OCI-LY1 (cell line): Measurements from ENCODE around the gene KPNA3.
"Not testable (repeated sequence)": the region's sequence is repeated elsewhere in the genome, so short reads cannot be mapped to it uniquely, and the experiment has no call there.

Experiments
- H2AFZ ChIP-seq: fragments of 200-600 bp; sonication (generic), shearing (Covaris generic); 2 replicates; pipeline ENCODE4 v1.6.0; 2014; ENCODE audit warnings: antibody characterized with exemption, mild to moderate bottlenecking, low read length
- H3F3A ChIP-seq: fragments of 200-600 bp; sonication (generic), shearing (Covaris generic); 2 replicates; pipeline ENCODE4 v1.6.0; 2014; ENCODE audit warnings: mild to moderate bottlenecking, antibody characterized with exemption, low read length, moderate library complexity; ENCODE audit not compliant: insufficient read depth
- H3K27ac ChIP-seq: fragments of 200-600 bp; sonication (generic); 2 replicates; pipeline ENCODE4 v1.5.1; 2014; ENCODE audit warnings: low read length, mixed run types, mild to moderate bottlenecking, low read depth; ENCODE audit not compliant: poor library complexity, severe bottlenecking
- H3K27me3 ChIP-seq: fragments of 200-600 bp; sonication (generic); 2 replicates; pipeline ENCODE4 v1.6.0; 2014; ENCODE audit warnings: antibody characterized with exemption, mild to moderate bottlenecking, low read length, moderate library complexity; ENCODE audit not compliant: insufficient read depth
- H3K36me3 ChIP-seq: fragments of 200-600 bp; sonication (generic); 2 replicates; pipeline ENCODE4 v1.6.1; 2014; ENCODE audit warnings: mild to moderate bottlenecking, antibody characterized with exemption, low read length, moderate library complexity, mixed read lengths; ENCODE audit not compliant: insufficient read depth
- H3K4me1 ChIP-seq: fragments of 200-600 bp; sonication (generic); 2 replicates; pipeline ENCODE4 v1.5.1; 2014; ENCODE audit warnings: mild to moderate bottlenecking, low read length, moderate library complexity; ENCODE audit not compliant: insufficient read depth, severe bottlenecking
- H3K4me2 ChIP-seq: fragments of 200-600 bp; sonication (generic), shearing (Covaris generic); 2 replicates; pipeline ENCODE4 v1.6.1; 2014; ENCODE audit warnings: low read length
- H3K4me3 ChIP-seq: fragments of 200-600 bp; sonication (generic); 2 replicates; pipeline ENCODE4 v1.5.1; 2014; ENCODE audit warnings: low read length, low read depth, mild to moderate bottlenecking, mixed read lengths; ENCODE audit not compliant: poor library complexity, severe bottlenecking
- H3K79me2 ChIP-seq: fragments of 200-600 bp; shearing (Covaris generic); 2 replicates; pipeline ENCODE4 v1.6.1; 2016; ENCODE audit warnings: mixed run types, low read length, mixed read lengths; ENCODE audit not compliant: insufficient read depth
- H3K9ac ChIP-seq: fragments of 200-600 bp; sonication (generic), shearing (Covaris generic); 2 replicates; pipeline ENCODE4 v1.6.1; 2014; ENCODE audit warnings: mild to moderate bottlenecking, low read length, mixed read lengths
- H3K9me2 ChIP-seq: fragments of 200-600 bp; sonication (generic), shearing (Covaris generic); 2 replicates; pipeline ENCODE4 v1.6.1; 2014; ENCODE audit warnings: low read depth, mild to moderate bottlenecking, low read length, mixed read lengths
- H3K9me3 ChIP-seq: fragments of 200-600 bp; shearing (Covaris generic); 2 replicates; pipeline ENCODE4 v1.6.1; 2014; ENCODE audit warnings: low read length, mixed read lengths
- H4K20me1 ChIP-seq: fragments of 200-600 bp; sonication (generic), shearing (Covaris generic); 2 replicates; pipeline ENCODE4 v1.6.0; 2016; ENCODE audit warnings: mild to moderate bottlenecking, low read length; ENCODE audit not compliant: insufficient read depth
- EZH2 ChIP-seq: fragments of 200-600 bp; sonication (generic), shearing (Covaris generic); IDR thresholded peaks from 2 replicates; pipeline ENCODE4 v1.8.0; 2017; ENCODE audit warnings: borderline replicate concordance, mixed run types, mild to moderate bottlenecking, antibody characterized with exemption, low read length, moderate library complexity, mixed read lengths
- TF ChIP-seq, protein P1 (sequence below): fragments of 200-600 bp; sonication (generic), shearing (Covaris generic); IDR thresholded peaks from 2 replicates; pipeline ENCODE4 v1.5.1; 2017; ENCODE audit warnings: mild to moderate bottlenecking, antibody characterized with exemption, low read length, moderate library complexity, mixed read lengths

KPNA3 gene

DNA sequence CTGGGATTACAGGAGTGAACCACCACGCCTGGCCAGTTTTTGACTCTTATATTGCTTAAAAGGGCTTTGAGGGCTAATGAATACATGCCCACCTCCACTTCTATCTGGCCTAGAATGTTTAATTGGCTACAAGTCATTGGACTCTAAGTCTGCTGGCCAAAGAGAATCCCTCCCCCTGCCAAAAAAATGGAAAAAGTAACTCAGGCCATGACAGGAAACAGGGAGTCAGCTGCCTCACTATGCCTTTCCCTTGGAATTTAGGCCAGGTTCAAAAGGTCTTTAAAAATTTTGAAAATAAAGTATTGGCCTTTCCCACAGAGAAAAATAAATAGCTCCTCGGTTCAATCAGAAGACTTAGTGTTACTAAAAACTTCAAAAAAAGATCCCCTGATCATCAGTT is 34.9 kb upstream of the KPNA3 start:
- Histone ChIP-seq H3K9ac (no peak overlapping the region), H3K4me1 (no peaks in the 10 kb centered on the region), H2AFZ (no peak overlapping the region), H3F3A (no peaks in the 10 kb centered on the region), H3K27ac (no peak overlapping the region), H3K9me2 (no peaks in the 10 kb centered on the region), H3K79me2 (no peaks in the 10 kb centered on the region), H4K20me1 (no peaks in the 10 kb centered on the region), H3K4me3 (no peak overlapping the region), H3K9me3 (no peaks in the 10 kb centered on the region), H3K4me2 (no peak overlapping the region), H3K27me3 (no peaks in the 10 kb centered on the region), H3K36me3 (no peaks in the 10 kb centered on the region)
- TF ChIP-seq, protein P1, sequence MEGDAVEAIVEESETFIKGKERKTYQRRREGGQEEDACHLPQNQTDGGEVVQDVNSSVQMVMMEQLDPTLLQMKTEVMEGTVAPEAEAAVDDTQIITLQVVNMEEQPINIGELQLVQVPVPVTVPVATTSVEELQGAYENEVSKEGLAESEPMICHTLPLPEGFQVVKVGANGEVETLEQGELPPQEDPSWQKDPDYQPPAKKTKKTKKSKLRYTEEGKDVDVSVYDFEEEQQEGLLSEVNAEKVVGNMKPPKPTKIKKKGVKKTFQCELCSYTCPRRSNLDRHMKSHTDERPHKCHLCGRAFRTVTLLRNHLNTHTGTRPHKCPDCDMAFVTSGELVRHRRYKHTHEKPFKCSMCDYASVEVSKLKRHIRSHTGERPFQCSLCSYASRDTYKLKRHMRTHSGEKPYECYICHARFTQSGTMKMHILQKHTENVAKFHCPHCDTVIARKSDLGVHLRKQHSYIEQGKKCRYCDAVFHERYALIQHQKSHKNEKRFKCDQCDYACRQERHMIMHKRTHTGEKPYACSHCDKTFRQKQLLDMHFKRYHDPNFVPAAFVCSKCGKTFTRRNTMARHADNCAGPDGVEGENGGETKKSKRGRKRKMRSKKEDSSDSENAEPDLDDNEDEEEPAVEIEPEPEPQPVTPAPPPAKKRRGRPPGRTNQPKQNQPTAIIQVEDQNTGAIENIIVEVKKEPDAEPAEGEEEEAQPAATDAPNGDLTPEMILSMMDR = no peak

DNA sequence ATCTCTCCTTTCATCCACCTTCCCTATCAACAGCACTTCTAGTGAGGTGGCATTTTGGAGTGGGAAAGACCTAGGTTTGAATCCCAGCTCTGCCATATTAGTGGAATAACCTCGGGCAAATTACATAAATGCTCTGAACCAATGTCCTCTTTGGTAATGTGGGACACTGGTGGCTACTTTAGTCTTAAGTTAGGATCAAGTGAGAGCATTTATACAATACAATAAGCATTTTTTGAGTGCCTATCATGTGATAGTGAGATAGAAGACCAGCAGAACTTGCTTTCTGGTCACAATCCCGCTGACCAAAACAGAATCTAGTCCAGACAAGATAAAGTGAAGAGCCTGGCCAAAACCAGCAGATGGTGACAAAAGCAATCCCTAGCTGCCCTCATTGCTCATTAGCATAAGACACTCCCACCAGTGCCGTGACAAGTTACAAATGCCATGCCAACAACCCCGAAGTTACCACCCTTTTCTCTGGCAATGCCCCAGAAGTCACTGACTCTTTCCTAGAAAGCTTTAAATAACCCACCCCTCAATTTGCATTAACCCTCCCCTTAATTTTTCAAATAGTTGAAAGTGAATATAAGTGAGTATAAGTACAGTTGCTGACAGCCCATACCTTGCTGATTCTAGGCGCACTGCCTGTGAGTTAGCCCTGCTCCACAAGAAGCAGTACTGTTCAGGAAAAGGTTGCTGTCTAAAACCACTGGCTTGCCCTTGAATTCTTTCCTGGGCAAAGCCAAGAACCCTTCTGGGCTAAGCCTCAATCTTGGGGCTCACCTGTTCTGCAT is 28.9 kb upstream of the KPNA3 start:
- Histone ChIP-seq H3K79me2 (no peaks in the 10 kb centered on the region), H3K9me2 (no peaks in the 10 kb centered on the region), H3K4me1 (peaks cover 4% of the 10 kb centered on the region), H3K27me3 (no peaks in the 10 kb centered on the region), H3K9me3 (no peaks in the 10 kb centered on the region), H3K4me2 (no peak overlapping the region), H2AFZ (no peak overlapping the region), H3K27ac (no peak overlapping the region), H3K36me3 (no peaks in the 10 kb centered on the region), H3K9ac (no peak overlapping the region), H3K4me3 (no peak overlapping the region), H4K20me1 (no peaks in the 10 kb centered on the region), H3F3A (no peaks in the 10 kb centered on the region)
- TF ChIP-seq EZH2 = no peak
- TF ChIP-seq, protein P1 = peak; percentile 30

GRCh38 chr13:49820591-49821215 is 28.2 kb upstream of the KPNA3 start:
- H4K20me1 ChIP-seq = no peaks in the 10 kb centered on the region
- no peak overlapping the region for H3K27ac ChIP-seq
- H3K36me3 ChIP-seq = no peaks in the 10 kb centered on the region
- TF ChIP-seq EZH2 = no peak
- H3K27me3 ChIP-seq = no peaks in the 10 kb centered on the region
- H3F3A ChIP-seq = no peaks in the 10 kb centered on the region
- peaks cover 4% of the 10 kb centered on the region for H3K4me1 ChIP-seq
- H3K4me3 ChIP-seq = no peak overlapping the region
- no peaks in the 10 kb centered on the region for H3K9me2 ChIP-seq
- no peaks in the 10 kb centered on the region for H3K9me3 ChIP-seq
- no peak overlapping the region for H3K4me2 ChIP-seq
- H2AFZ ChIP-seq = no peak overlapping the region
- H3K79me2 ChIP-seq = no peaks in the 10 kb centered on the region
- no peak overlapping the region for H3K9ac ChIP-seq

GRCh38 chr13:49816047-49816446 is 23.6 kb upstream of the KPNA3 start:
- not testable (repeated sequence) for H3K36me3 ChIP-seq, H3K4me1 ChIP-seq, H3K4me2 ChIP-seq, H3K79me2 ChIP-seq, H2AFZ ChIP-seq, H3K9me2 ChIP-seq, H3K4me3 ChIP-seq, H3F3A ChIP-seq, H3K27ac ChIP-seq, H3K27me3 ChIP-seq, H3K9ac ChIP-seq, H4K20me1 ChIP-seq, H3K9me3 ChIP-seq
